ENCODE data around the gene MARCKSL1. TPM values are rescaled to one million over a fixed set of nuclear protein-coding genes. Genes with fewer than 3 reads are reported as not detected.
"Not testable (repeated sequence)": the region's sequence is repeated elsewhere in the genome, so short reads cannot be mapped to it uniquely, and the experiment has no call there.

Gene MARCKSL1
- total and polyA plus RNA-seq, 4 donors, result 28.4 to 78.4 (median 39.5) TPM

- H3K27ac ChIP-seq (ENCODE audit: low read depth in 1 of 2, low read length in 1 of 2), result no peak overlapping the region
- H3K9ac ChIP-seq (ENCODE audit: insufficient read depth in 1 of 2, low read length in 2 of 2), result no peak overlapping the region
- H3K9me3 ChIP-seq (ENCODE audit: control insufficient read depth in 4 of 4, insufficient read depth in 3 of 4, low read length in 3 of 4), result no peaks in the 10 kb centered on the region
- H3K4me1 ChIP-seq (ENCODE audit: control insufficient read depth in 5 of 5, insufficient read depth in 5 of 5, low read length in 5 of 5), result peaks cover 0 to 13% (median 5%) of the 10 kb centered on the region in 5 donors
- DNase-seq (no peak), ATAC-seq (ENCODE audit: insufficient read depth, low FRiP score) (no peak)
- 62 to 68% methylated on average over 35 of the region's 35 CpGs for WGBS, 2 donors
- no peaks in the 10 kb centered on the region for H3K27me3 ChIP-seq (ENCODE audit: control insufficient read depth in 3 of 3, insufficient read depth in 3 of 3, low read length in 2 of 3)
- TF ChIP-seq, protein P1, sequence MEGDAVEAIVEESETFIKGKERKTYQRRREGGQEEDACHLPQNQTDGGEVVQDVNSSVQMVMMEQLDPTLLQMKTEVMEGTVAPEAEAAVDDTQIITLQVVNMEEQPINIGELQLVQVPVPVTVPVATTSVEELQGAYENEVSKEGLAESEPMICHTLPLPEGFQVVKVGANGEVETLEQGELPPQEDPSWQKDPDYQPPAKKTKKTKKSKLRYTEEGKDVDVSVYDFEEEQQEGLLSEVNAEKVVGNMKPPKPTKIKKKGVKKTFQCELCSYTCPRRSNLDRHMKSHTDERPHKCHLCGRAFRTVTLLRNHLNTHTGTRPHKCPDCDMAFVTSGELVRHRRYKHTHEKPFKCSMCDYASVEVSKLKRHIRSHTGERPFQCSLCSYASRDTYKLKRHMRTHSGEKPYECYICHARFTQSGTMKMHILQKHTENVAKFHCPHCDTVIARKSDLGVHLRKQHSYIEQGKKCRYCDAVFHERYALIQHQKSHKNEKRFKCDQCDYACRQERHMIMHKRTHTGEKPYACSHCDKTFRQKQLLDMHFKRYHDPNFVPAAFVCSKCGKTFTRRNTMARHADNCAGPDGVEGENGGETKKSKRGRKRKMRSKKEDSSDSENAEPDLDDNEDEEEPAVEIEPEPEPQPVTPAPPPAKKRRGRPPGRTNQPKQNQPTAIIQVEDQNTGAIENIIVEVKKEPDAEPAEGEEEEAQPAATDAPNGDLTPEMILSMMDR (IDR thresholded peaks at IDR 0.05; ENCODE audit: control extremely low read depth, extremely low read depth), result no peak
- H3K4me3 ChIP-seq, result no peak overlapping the region
- peaks cover 7 to 20% (median 14%) of the 10 kb centered on the region in 4 donors for H3K36me3 ChIP-seq (ENCODE audit: control insufficient read depth in 4 of 4, insufficient read depth in 4 of 4, low read length in 4 of 4)
These were observed 25.3 kb upstream of the MARCKSL1 start for GRCh38 chr1:32361308-32361673.

DNA sequence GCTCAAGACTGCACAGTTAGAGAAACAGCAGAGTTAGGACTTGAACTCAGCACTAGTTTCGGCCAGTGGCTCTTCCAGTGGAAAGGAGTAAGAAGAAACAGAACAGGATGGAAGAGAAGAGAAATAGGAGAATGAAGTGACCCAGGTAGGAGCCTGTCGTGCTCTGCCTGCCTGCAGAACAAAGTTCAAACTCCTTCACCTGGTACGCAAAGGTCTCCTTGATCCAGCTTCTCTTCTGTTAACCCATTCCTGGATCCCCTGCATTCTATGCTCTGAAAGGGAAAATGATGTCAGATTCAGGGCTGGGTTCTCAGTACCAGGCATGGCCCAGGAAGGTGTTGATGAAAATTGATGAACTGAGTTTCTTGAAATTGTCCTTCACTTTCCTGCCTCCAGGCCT is 22.4 kb upstream of the MARCKSL1 start:
- no peak overlapping the region for H3K4me3 ChIP-seq
- H3K27me3 ChIP-seq (ENCODE audit: control insufficient read depth in 3 of 3, insufficient read depth in 3 of 3, low read length in 2 of 3), result no peaks in the 10 kb centered on the region
- H3K36me3 ChIP-seq (ENCODE audit: control insufficient read depth in 4 of 4, insufficient read depth in 4 of 4, low read length in 4 of 4), result peaks cover 0 to 7% (median 0%) of the 10 kb centered on the region in 4 donors
- no peaks in the 10 kb centered on the region for H3K9me3 ChIP-seq (ENCODE audit: control insufficient read depth in 4 of 4, insufficient read depth in 3 of 4, low read length in 3 of 4)
- WGBS, 2 donors, result 77 to 86% methylated on average over 3 of the region's 3 CpGs
- no peak for ATAC-seq (ENCODE audit: insufficient read depth, low FRiP score)
- no peak overlapping the region for H3K27ac ChIP-seq (ENCODE audit: low read depth in 1 of 2, low read length in 1 of 2)
- peaks cover 2 to 26% (median 9%) of the 10 kb centered on the region in 5 donors for H3K4me1 ChIP-seq (ENCODE audit: control insufficient read depth in 5 of 5, insufficient read depth in 5 of 5, low read length in 5 of 5)
- DNase-seq, result no peak
- no peak overlapping the region for H3K9ac ChIP-seq (ENCODE audit: insufficient read depth in 1 of 2, low read length in 2 of 2)
- TF ChIP-seq, protein P1 (IDR thresholded peaks at IDR 0.05; ENCODE audit: control extremely low read depth, extremely low read depth), result no peak

GRCh38 chr1:32357614-32358013 is 21.6 kb upstream of the MARCKSL1 start:
- 81 to 83% methylated on average over 6 of the region's 6 CpGs for WGBS, 2 donors
- Histone ChIP-seq H3K9ac (ENCODE audit: insufficient read depth in 1 of 2, low read length in 2 of 2) (no peak overlapping the region), H3K9me3 (ENCODE audit: control insufficient read depth in 4 of 4, insufficient read depth in 3 of 4, low read length in 3 of 4) (no peaks in the 10 kb centered on the region), H3K27me3 (ENCODE audit: control insufficient read depth in 3 of 3, insufficient read depth in 3 of 3, low read length in 2 of 3) (no peaks in the 10 kb centered on the region), H3K36me3 (ENCODE audit: control insufficient read depth in 4 of 4, insufficient read depth in 4 of 4, low read length in 4 of 4) (peaks cover 0 to 4% (median under 1%) of the 10 kb centered on the region in 4 donors), H3K4me1 (ENCODE audit: control insufficient read depth in 5 of 5, insufficient read depth in 5 of 5, low read length in 5 of 5) (peaks cover 9 to 31% (median 16%) of the 10 kb centered on the region in 5 donors), H3K27ac (ENCODE audit: low read depth in 1 of 2, low read length in 1 of 2) (no peak overlapping the region), H3K4me3 (no peak overlapping the region)
- DNase-seq (no peak), ATAC-seq (ENCODE audit: insufficient read depth, low FRiP score) (no peak)
- TF ChIP-seq, protein P1 (IDR thresholded peaks at IDR 0.05; ENCODE audit: control extremely low read depth, extremely low read depth), result no peak

- no peak for DNase-seq
- Histone ChIP-seq H3K9ac (ENCODE audit: insufficient read depth in 1 of 2, low read length in 2 of 2) (no peak overlapping the region), H3K4me1 (ENCODE audit: control insufficient read depth in 5 of 5, insufficient read depth in 5 of 5, low read length in 5 of 5) (peaks cover 13 to 30% (median 19%) of the 10 kb centered on the region in 5 donors), H3K36me3 (ENCODE audit: control insufficient read depth in 4 of 4, insufficient read depth in 4 of 4, low read length in 4 of 4) (peaks cover 0 to 4% (median under 1%) of the 10 kb centered on the region in 4 donors), H3K27ac (ENCODE audit: low read depth in 1 of 2, low read length in 1 of 2) (no peak overlapping the region), H3K4me3 (no peak overlapping the region), H3K9me3 (ENCODE audit: control insufficient read depth in 4 of 4, insufficient read depth in 3 of 4, low read length in 3 of 4) (no peaks in the 10 kb centered on the region), H3K27me3 (ENCODE audit: control insufficient read depth in 3 of 3, insufficient read depth in 3 of 3, low read length in 2 of 3) (no peaks in the 10 kb centered on the region)
- WGBS, 2 donors, result 98 to 100% methylated on average over 1 of the region's 1 CpG
- no peak for ATAC-seq (ENCODE audit: insufficient read depth, low FRiP score)
- TF ChIP-seq, protein P1 (IDR thresholded peaks at IDR 0.05; ENCODE audit: control extremely low read depth, extremely low read depth), result no peak
These were observed 20.4 kb upstream of the MARCKSL1 start for GRCh38 chr1:32356478-32356877.

DNA sequence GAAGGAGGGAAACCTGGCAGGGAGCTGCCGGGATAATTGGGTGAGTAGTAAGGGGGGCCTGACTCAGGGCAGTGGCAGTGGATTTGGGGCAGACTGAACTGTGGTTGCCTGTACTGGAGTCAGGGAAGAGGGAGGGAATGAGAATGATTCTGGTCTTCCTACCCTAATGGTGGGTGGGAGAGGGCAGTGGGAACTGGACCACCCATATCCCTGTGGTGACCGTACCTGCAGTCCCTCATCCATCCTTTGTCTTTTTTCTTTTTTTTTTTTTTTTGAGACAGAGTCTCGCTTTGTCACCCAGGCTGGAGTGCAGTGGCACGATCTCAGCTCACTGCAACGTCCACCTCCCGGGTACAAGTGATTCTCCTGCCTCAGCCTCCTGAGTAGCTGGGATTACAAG is 19.7 kb upstream of the MARCKSL1 start:
- not testable (repeated sequence) for H3K9ac ChIP-seq (ENCODE audit: insufficient read depth in 1 of 2, low read length in 2 of 2); H3K9me3 ChIP-seq (ENCODE audit: control insufficient read depth in 4 of 4, insufficient read depth in 3 of 4, low read length in 3 of 4); H3K4me3 ChIP-seq; H3K36me3 ChIP-seq (ENCODE audit: control insufficient read depth in 4 of 4, insufficient read depth in 4 of 4, low read length in 4 of 4); DNase-seq; ATAC-seq (ENCODE audit: insufficient read depth, low FRiP score); H3K27ac ChIP-seq (ENCODE audit: low read depth in 1 of 2, low read length in 1 of 2); H3K27me3 ChIP-seq (ENCODE audit: control insufficient read depth in 3 of 3, insufficient read depth in 3 of 3, low read length in 2 of 3)
- H3K4me1 ChIP-seq (ENCODE audit: control insufficient read depth in 5 of 5, insufficient read depth in 5 of 5, low read length in 5 of 5), result peaks cover 13 to 30% (median 16%) of the 10 kb centered on the region in 5 donors
- WGBS, 2 donors, result 85 to 92% methylated on average over 5 to 6 of the region's 6 CpGs

Data from lung (tissue), 12 donors.